Testis (tissue), 2 donors: ENCODE results near the gene CD80.

Experiments
- POLR2A ChIP-seq: fragments of 450-650 bp; IDR thresholded peaks from one replicate; pipeline ENCODE4 v1.6.1; 2017; ENCODE audit warnings: antibody characterized with exemption, mild to moderate bottlenecking, moderate library complexity
- TF ChIP-seq, protein P1 (sequence below), 3 experiments: fragments of 450-650 bp in 2 of 3; fragments of 200-600 bp in 1 of 3; sonication (generic) in 1 of 3; IDR thresholded peaks; one replicate each; pipeline ENCODE4 v1.5.1; 2016 to 2019; ENCODE audit warnings: antibody characterized with exemption in 3 of 3, mild to moderate bottlenecking in 2 of 3, moderate library complexity in 1 of 3

DNA sequence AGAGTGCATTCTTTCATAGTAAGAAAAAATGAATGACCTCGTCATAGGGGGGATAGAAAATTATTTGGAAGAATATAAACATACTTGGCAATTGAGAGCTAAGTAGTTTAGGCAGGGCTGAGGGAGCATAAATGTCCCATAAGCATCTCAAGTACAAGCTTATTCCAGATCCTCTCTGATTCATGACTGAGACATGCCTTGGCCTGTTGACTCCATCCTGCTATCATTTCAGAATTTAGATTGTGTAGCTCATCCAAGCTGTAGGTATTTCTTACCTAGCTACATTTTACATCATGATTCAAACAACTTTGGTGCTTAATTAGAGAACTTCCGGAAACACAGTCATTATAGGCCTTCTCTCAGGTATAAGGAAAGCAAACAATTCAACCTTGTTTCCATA, 78.3 kb downstream of the CD80 start:
- TF ChIP-seq, protein P1, sequence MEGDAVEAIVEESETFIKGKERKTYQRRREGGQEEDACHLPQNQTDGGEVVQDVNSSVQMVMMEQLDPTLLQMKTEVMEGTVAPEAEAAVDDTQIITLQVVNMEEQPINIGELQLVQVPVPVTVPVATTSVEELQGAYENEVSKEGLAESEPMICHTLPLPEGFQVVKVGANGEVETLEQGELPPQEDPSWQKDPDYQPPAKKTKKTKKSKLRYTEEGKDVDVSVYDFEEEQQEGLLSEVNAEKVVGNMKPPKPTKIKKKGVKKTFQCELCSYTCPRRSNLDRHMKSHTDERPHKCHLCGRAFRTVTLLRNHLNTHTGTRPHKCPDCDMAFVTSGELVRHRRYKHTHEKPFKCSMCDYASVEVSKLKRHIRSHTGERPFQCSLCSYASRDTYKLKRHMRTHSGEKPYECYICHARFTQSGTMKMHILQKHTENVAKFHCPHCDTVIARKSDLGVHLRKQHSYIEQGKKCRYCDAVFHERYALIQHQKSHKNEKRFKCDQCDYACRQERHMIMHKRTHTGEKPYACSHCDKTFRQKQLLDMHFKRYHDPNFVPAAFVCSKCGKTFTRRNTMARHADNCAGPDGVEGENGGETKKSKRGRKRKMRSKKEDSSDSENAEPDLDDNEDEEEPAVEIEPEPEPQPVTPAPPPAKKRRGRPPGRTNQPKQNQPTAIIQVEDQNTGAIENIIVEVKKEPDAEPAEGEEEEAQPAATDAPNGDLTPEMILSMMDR (IDR thresholded peaks at IDR 0.05): no peak
- no peak for TF ChIP-seq POLR2A
